ENCODE results near the gene PCDH9. TPM values are rescaled to one million over a fixed set of nuclear protein-coding genes. Genes with fewer than 3 reads are reported as not detected.
A peak's percentile ranks its signal among the peaks of the same experiment; 100 is the strongest.

Gene PCDH9
- total RNA-seq, 1 donor from 2014 or later: 5.1 TPM

- Histone ChIP-seq H3K4me3 (no peak overlapping the region), H3K36me3 (no peaks in the 10 kb centered on the region), H3K27ac (no peak overlapping the region), H3K4me1 (no peaks in the 10 kb centered on the region), H3K9me3 (no peaks in the 10 kb centered on the region), H3K27me3 (no peaks in the 10 kb centered on the region)
- TF ChIP-seq, protein P1, sequence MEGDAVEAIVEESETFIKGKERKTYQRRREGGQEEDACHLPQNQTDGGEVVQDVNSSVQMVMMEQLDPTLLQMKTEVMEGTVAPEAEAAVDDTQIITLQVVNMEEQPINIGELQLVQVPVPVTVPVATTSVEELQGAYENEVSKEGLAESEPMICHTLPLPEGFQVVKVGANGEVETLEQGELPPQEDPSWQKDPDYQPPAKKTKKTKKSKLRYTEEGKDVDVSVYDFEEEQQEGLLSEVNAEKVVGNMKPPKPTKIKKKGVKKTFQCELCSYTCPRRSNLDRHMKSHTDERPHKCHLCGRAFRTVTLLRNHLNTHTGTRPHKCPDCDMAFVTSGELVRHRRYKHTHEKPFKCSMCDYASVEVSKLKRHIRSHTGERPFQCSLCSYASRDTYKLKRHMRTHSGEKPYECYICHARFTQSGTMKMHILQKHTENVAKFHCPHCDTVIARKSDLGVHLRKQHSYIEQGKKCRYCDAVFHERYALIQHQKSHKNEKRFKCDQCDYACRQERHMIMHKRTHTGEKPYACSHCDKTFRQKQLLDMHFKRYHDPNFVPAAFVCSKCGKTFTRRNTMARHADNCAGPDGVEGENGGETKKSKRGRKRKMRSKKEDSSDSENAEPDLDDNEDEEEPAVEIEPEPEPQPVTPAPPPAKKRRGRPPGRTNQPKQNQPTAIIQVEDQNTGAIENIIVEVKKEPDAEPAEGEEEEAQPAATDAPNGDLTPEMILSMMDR (IDR thresholded peaks at IDR 0.05): no peak
- ATAC-seq: no peak
- no peak for DNase-seq
- intact Hi-C loops (cut with DNase I): no loop called here
Observed at GRCh38 chr13:67267136-67267535, 37.0 kb upstream of the PCDH9 start.

GRCh38 chr13:67259208-67259607 is 29.1 kb upstream of the PCDH9 start:
- no peak for ATAC-seq
- no peak overlapping the region for H3K4me3 ChIP-seq

GRCh38 chr13:67258482-67258881 is 28.3 kb upstream of the PCDH9 start:
- intact Hi-C loops (cut with DNase I): no loop called here
- no peaks in the 10 kb centered on the region for H3K27me3 ChIP-seq
- H3K4me1 ChIP-seq: no peaks in the 10 kb centered on the region
- ATAC-seq (no peak), DNase-seq (no peak)
- no peak overlapping the region for H3K4me3 ChIP-seq
- TF ChIP-seq, protein P1 (IDR thresholded peaks at IDR 0.05): no peak
- H3K27ac ChIP-seq: no peak overlapping the region
- H3K36me3 ChIP-seq: no peaks in the 10 kb centered on the region
- no peaks in the 10 kb centered on the region for H3K9me3 ChIP-seq

More at GRCh38 chr13:67259208-67259607, 29.1 kb upstream of the PCDH9 start:
- intact Hi-C loops (cut with DNase I): no loop called here
- no peak for DNase-seq
- Histone ChIP-seq H3K27ac (no peak overlapping the region), H3K4me1 (no peaks in the 10 kb centered on the region), H3K36me3 (no peaks in the 10 kb centered on the region), H3K27me3 (no peaks in the 10 kb centered on the region), H3K9me3 (no peaks in the 10 kb centered on the region)
- TF ChIP-seq, protein P1 (IDR thresholded peaks at IDR 0.05): no peak

- no peaks in the 10 kb centered on the region for H3K27me3 ChIP-seq
- H3K9me3 ChIP-seq: no peaks in the 10 kb centered on the region
- DNase-seq: no peak
- H3K36me3 ChIP-seq: no peaks in the 10 kb centered on the region
- no peak overlapping the region for H3K27ac ChIP-seq
- no peaks in the 10 kb centered on the region for H3K4me1 ChIP-seq
- TF ChIP-seq, protein P1 (IDR thresholded peaks at IDR 0.05): no peak
- intact Hi-C loops (cut with DNase I): no loop called here
- no peak for ATAC-seq
- no peak overlapping the region for H3K4me3 ChIP-seq
Observed at GRCh38 chr13:67238861-67239260, 8.7 kb upstream of the PCDH9 start.

- DNase-seq: no peak
- Histone ChIP-seq H3K4me1 (no peaks in the 10 kb centered on the region), H3K36me3 (no peaks in the 10 kb centered on the region), H3K9me3 (no peaks in the 10 kb centered on the region), H3K27ac (no peak overlapping the region), H3K27me3 (no peaks in the 10 kb centered on the region), H3K4me3 (no peak overlapping the region)
- peak; percentile 69 for ATAC-seq
- intact Hi-C loops (cut with DNase I): no loop called here
- TF ChIP-seq, protein P1 (IDR thresholded peaks at IDR 0.05): peak; percentile 90
Observed at GRCh38 chr13:67238277-67238859, 8.2 kb upstream of the PCDH9 start.

- Histone ChIP-seq H3K4me3 (no peak overlapping the region), H3K27me3 (no peaks in the 10 kb centered on the region), H3K9me3 (no peaks in the 10 kb centered on the region), H3K36me3 (no peaks in the 10 kb centered on the region), H3K27ac (no peak overlapping the region), H3K4me1 (no peaks in the 10 kb centered on the region)
- ATAC-seq (no peak), DNase-seq (no peak)
- intact Hi-C loops (cut with DNase I): no loop called here
- TF ChIP-seq, protein P1 (IDR thresholded peaks at IDR 0.05): no peak
Observed at GRCh38 chr13:67235265-67235664, 5.1 kb upstream of the PCDH9 start.
